CD4-positive, alpha-beta T cell treated with Interleukin-10 for 1 hour (primary cell): ENCODE data around the gene LOXHD1.

ENCODE experiments used
- DNase-seq: peaks from one replicate; pipeline ENCODE4 v3.0.0-alpha.2; 2020

The LOXHD1 gene

GRCh38 chr18:46538376-46538775, 118.6 kb downstream of the LOXHD1 start:
- DNase-seq = no peak

- peak; percentile 18 for DNase-seq
These were observed 120.7 kb downstream of the LOXHD1 start for GRCh38 chr18:46536215-46536874.

- no peak for DNase-seq
These were observed 125.5 kb downstream of the LOXHD1 start for GRCh38 chr18:46531482-46531881.

GRCh38 chr18:46528037-46528436, 129.0 kb downstream of the LOXHD1 start:
- DNase-seq = no peak

- no peak for DNase-seq
These were observed 137.2 kb downstream of the LOXHD1 start for GRCh38 chr18:46519870-46520269.

GRCh38 chr18:46518438-46518837, 138.6 kb downstream of the LOXHD1 start:
- no peak for DNase-seq

GRCh38 chr18:46516555-46516954, 140.5 kb downstream of the LOXHD1 start:
- DNase-seq = no peak

GRCh38 chr18:46510386-46510785, 146.6 kb downstream of the LOXHD1 start:
- no peak for DNase-seq

GRCh38 chr18:46509530-46509929, 147.5 kb downstream of the LOXHD1 start:
- no peak for DNase-seq

- DNase-seq = no peak
These were observed 149.9 kb downstream of the LOXHD1 start for GRCh38 chr18:46506974-46507586.

GRCh38 chr18:46502444-46502843, 154.6 kb downstream of the LOXHD1 start:
- DNase-seq = no peak

- peak; percentile 11 for DNase-seq
These were observed 159.9 kb downstream of the LOXHD1 start for GRCh38 chr18:46497129-46497528.

GRCh38 chr18:46488471-46489213, 168.4 kb downstream of the LOXHD1 start:
- no peak for DNase-seq

GRCh38 chr18:46485675-46486194, 171.3 kb downstream of the LOXHD1 start:
- DNase-seq = no peak

GRCh38 chr18:46484971-46485370, 172.0 kb downstream of the LOXHD1 start:
- no peak for DNase-seq

- no peak for DNase-seq
These were observed 174.2 kb downstream of the LOXHD1 start for GRCh38 chr18:46482831-46483230.

- no peak for DNase-seq
These were observed 175.2 kb downstream of the LOXHD1 start for GRCh38 chr18:46481847-46482245.

- peak; percentile 64 for DNase-seq
These were observed 175.8 kb downstream of the LOXHD1 start for GRCh38 chr18:46481048-46481846.

- no peak for DNase-seq
These were observed 176.8 kb downstream of the LOXHD1 start for GRCh38 chr18:46480226-46480625.

- no peak for DNase-seq
These were observed 178.2 kb downstream of the LOXHD1 start for GRCh38 chr18:46478796-46479195.

GRCh38 chr18:46477425-46478011, 179.5 kb downstream of the LOXHD1 start:
- DNase-seq = no peak

GRCh38 chr18:46475390-46475752, 181.6 kb downstream of the LOXHD1 start:
- DNase-seq = no peak
